ENCODE measurements around the gene KLHL30.

DNA sequence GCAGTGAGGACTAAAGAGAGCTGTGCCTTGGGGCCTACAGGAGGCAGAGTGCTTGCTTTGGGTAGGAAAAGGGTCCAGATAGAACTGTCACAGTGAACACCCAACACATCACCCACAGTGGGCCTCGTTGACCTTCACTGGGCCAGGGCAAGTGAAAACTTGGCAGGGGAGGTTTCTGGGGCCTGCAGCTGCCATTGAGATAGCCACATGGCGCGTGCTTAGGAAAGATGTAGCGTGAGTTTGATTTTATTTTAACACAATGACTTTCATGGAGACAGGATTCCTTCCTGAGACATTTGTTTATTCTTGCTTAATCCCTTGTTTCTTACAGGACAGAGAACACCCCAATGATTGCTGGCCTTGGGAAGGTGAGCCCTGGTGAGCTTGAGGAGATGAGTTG lies 47.6 kb upstream of the KLHL30 start:
- TF ChIP-seq, protein P1, sequence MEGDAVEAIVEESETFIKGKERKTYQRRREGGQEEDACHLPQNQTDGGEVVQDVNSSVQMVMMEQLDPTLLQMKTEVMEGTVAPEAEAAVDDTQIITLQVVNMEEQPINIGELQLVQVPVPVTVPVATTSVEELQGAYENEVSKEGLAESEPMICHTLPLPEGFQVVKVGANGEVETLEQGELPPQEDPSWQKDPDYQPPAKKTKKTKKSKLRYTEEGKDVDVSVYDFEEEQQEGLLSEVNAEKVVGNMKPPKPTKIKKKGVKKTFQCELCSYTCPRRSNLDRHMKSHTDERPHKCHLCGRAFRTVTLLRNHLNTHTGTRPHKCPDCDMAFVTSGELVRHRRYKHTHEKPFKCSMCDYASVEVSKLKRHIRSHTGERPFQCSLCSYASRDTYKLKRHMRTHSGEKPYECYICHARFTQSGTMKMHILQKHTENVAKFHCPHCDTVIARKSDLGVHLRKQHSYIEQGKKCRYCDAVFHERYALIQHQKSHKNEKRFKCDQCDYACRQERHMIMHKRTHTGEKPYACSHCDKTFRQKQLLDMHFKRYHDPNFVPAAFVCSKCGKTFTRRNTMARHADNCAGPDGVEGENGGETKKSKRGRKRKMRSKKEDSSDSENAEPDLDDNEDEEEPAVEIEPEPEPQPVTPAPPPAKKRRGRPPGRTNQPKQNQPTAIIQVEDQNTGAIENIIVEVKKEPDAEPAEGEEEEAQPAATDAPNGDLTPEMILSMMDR (conservative IDR thresholded peaks at IDR 0.05 in 1 of 2, IDR thresholded peaks at IDR 0.05 in 1 of 2; ENCODE audit: low read depth in 1 of 2, low read length in 2 of 2): no peak
- TF ChIP-seq EZH2 (IDR thresholded peaks at IDR 0.05; ENCODE audit: low read length, missing control alignments): no peak
